Measurements from ENCODE around the gene LIMS1.
A peak's percentile ranks its signal among the peaks of the same experiment; 100 is the strongest.
"Not testable (repeated sequence)": the region's sequence is repeated elsewhere in the genome, so short reads cannot be mapped to it uniquely, and the experiment has no call there.

Gene LIMS1

GRCh38 chr2:108719149-108720044 lies 185.1 kb downstream of the LIMS1 start, which contains the start of gene RANBP2:
Gene RANBP2, plus strand, starts transcription at chr2:108719482. Its CDS starts 125 bp downstream, at chr2:108719607.
- CTCF ChIA-PET: no interaction called here
- peak within 1 kb of the TSS; percentile 88 for H3K27ac ChIP-seq
- TF ChIP-seq, protein P1, sequence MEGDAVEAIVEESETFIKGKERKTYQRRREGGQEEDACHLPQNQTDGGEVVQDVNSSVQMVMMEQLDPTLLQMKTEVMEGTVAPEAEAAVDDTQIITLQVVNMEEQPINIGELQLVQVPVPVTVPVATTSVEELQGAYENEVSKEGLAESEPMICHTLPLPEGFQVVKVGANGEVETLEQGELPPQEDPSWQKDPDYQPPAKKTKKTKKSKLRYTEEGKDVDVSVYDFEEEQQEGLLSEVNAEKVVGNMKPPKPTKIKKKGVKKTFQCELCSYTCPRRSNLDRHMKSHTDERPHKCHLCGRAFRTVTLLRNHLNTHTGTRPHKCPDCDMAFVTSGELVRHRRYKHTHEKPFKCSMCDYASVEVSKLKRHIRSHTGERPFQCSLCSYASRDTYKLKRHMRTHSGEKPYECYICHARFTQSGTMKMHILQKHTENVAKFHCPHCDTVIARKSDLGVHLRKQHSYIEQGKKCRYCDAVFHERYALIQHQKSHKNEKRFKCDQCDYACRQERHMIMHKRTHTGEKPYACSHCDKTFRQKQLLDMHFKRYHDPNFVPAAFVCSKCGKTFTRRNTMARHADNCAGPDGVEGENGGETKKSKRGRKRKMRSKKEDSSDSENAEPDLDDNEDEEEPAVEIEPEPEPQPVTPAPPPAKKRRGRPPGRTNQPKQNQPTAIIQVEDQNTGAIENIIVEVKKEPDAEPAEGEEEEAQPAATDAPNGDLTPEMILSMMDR (conservative IDR thresholded peaks at IDR 0.05; ENCODE audit: low read depth): no peak
- peak; percentile 73 for DNase-seq (ENCODE audit: low spot score)
- POLR2A ChIA-PET (ENCODE audit: low non-redundant PET): interaction anchor here (0.7 kb wide), 1 partner anchor 667 kb away, joined by 3 read pairs; no protein-coding TSS in a partner anchor

DNA sequence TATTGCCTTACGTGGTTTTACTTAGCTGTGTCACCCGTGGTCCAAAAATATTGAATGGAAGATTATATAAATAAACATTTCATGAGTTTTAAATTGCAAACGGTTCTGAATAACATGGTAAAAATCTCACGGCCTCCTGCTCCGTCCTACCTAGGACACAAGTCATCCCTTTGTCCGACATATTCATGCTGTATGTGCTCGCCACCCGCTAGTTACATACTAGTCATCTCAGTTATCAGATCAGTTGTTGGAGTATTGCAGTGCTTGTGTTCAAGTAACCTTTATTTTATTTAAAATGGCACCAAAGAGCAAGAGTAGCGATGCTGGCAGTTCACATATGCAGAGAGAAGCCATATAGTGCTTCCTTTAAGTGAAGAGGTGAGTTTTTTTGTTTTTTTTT lies 191.8 kb downstream of the LIMS1 start:
- POLR2A ChIA-PET (ENCODE audit: low non-redundant PET); H3K27ac ChIP-seq; DNase-seq (ENCODE audit: low spot score); CTCF ChIA-PET: not testable (repeated sequence)

- DNase-seq (ENCODE audit: low spot score); H3K27ac ChIP-seq; POLR2A ChIA-PET (ENCODE audit: low non-redundant PET); CTCF ChIA-PET: not testable (repeated sequence)
Observed at GRCh38 chr2:108734656-108735055, 200.4 kb downstream of the LIMS1 start.

Measured in RWPE1 (cell line).